ENCODE data around the gene MT1H. TPM values are rescaled to one million over a fixed set of nuclear protein-coding genes. Genes with fewer than 3 reads are reported as not detected.

The MT1H gene
- total and polyA plus RNA-seq, 2 of the 13 experiments (the other 11 are each of a cell fraction or from before 2014, with no cell fraction given): 0.60 TPM; not detected in 1

DNA sequence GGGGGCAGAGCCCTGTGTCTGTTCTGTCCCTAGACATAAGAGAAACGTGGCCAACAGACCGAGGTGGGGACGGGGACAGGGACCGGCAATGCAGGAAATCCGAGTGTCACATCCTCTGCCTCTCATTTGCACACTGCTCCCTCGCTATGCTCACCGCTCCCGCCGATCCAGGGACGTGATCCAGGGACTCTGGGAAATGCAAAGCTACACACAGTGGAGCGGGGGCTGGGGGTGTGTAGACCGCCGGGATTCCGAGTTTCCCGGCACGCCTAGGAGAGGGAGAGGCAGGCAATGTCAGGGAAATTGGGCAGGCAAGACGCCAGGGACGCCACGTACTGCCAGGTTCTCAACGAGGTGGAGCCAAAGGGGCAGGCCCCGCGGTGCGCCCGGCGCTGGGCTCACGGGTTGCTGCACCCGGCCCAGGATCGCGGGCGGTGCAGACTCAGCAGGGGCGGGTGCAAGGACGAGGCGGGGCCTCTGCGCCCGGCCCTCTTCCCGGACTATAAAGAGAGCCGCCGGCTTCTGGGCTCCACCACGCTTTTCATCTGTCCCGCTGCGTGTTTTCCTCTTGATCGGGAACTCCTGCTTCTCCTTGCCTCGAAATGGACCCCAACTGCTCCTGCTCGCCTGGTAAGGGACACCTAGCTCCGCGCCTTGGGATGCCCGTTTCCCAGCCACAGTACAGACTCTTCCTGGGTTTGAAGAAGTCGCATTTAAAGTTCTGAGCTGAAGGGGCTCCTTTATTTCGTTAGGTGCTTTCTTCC lies 12.5 kb downstream of the MT1H start, which contains the start of gene MT1X (continued):
- TF ChIP-seq, protein P1, sequence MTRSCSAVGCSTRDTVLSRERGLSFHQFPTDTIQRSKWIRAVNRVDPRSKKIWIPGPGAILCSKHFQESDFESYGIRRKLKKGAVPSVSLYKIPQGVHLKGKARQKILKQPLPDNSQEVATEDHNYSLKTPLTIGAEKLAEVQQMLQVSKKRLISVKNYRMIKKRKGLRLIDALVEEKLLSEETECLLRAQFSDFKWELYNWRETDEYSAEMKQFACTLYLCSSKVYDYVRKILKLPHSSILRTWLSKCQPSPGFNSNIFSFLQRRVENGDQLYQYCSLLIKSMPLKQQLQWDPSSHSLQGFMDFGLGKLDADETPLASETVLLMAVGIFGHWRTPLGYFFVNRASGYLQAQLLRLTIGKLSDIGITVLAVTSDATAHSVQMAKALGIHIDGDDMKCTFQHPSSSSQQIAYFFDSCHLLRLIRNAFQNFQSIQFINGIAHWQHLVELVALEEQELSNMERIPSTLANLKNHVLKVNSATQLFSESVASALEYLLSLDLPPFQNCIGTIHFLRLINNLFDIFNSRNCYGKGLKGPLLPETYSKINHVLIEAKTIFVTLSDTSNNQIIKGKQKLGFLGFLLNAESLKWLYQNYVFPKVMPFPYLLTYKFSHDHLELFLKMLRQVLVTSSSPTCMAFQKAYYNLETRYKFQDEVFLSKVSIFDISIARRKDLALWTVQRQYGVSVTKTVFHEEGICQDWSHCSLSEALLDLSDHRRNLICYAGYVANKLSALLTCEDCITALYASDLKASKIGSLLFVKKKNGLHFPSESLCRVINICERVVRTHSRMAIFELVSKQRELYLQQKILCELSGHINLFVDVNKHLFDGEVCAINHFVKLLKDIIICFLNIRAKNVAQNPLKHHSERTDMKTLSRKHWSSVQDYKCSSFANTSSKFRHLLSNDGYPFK (CRISPR knock-in tag; IDR thresholded peaks at IDR 0.05; ENCODE audit: borderline replicate concordance): peak; percentile 42; the same call in 1 of the 2 replicates
- TF ChIP-seq KAT8 (CRISPR knock-in tag; IDR thresholded peaks at IDR 0.05) (peak; percentile 72), HNRNPK (IDR thresholded peaks at IDR 0.05; ENCODE audit: low read depth, low read length, poor library complexity, severe bottlenecking) (peak; percentile 30), ZBTB20 (CRISPR knock-in tag; IDR thresholded peaks at IDR 0.05; ENCODE audit: borderline replicate concordance, low read depth) (no peak), ARNTL (CRISPR knock-in tag; IDR thresholded peaks at IDR 0.05) (peak; percentile 77), SMYD3 (CRISPR knock-in tag; IDR thresholded peaks at IDR 0.05) (no peak; the same call in 1 of the 2 replicates), EHMT2 (IDR thresholded peaks at IDR 0.05; ENCODE audit: borderline replicate concordance, low read depth, low read length) (no peak), ZEB1 (IDR thresholded peaks at IDR 0.05; ENCODE audit: insufficient replicate concordance, low read depth) (no peak), ZNF839 (CRISPR knock-in tag; IDR thresholded peaks at IDR 0.05; ENCODE audit: borderline replicate concordance) (peak; percentile 70; the same call in 1 of the 2 replicates), TAF15 (IDR thresholded peaks at IDR 0.05; ENCODE audit: low read depth, low read length, poor library complexity, severe bottlenecking) (peak; percentile 72), ATAD3A (CRISPR knock-in tag; IDR thresholded peaks at IDR 0.05) (no peak), ZNF44 (CRISPR knock-in tag; IDR thresholded peaks at IDR 0.05) (0 out of 2 replicates have a peak, but pooled peaks have one; percentile 68), BRCA1 (CRISPR knock-in tag; IDR thresholded peaks at IDR 0.05) (peak; percentile 50; the same call in 1 of the 2 replicates), SRY (CRISPR knock-in tag; IDR thresholded peaks at IDR 0.05) (peak; percentile 57; the same call in 1 of the 2 replicates), TBX3 (IDR thresholded peaks at IDR 0.05; ENCODE audit: borderline replicate concordance) (no peak), SNAI1 (CRISPR knock-in tag; IDR thresholded peaks at IDR 0.05; ENCODE audit: borderline replicate concordance) (peak; percentile 49; the same call in 1 of the 2 replicates), JUND (CRISPR knock-in tag; IDR thresholded peaks at IDR 0.05) (no peak), SALL2 (CRISPR knock-in tag; IDR thresholded peaks at IDR 0.05) (no peak), REL (CRISPR knock-in tag; conservative IDR thresholded peaks at IDR 0.05) (no peak), HNRNPL (IDR thresholded peaks at IDR 0.05; ENCODE audit: low read depth, low read length) (0 out of 2 replicates have a peak, but pooled peaks have one; percentile 67)
- TF ChIP-seq, protein P2, sequence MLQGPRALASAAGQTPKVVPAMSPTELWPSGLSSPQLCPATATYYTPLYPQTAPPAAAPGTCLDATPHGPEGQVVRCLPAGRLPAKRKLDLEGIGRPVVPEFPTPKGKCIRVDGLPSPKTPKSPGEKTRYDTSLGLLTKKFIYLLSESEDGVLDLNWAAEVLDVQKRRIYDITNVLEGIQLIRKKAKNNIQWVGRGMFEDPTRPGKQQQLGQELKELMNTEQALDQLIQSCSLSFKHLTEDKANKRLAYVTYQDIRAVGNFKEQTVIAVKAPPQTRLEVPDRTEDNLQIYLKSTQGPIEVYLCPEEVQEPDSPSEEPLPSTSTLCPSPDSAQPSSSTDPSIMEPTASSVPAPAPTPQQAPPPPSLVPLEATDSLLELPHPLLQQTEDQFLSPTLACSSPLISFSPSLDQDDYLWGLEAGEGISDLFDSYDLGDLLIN (CRISPR knock-in tag; IDR thresholded peaks at IDR 0.05; ENCODE audit: borderline replicate concordance): no peak
- TF ChIP-seq, protein P3, sequence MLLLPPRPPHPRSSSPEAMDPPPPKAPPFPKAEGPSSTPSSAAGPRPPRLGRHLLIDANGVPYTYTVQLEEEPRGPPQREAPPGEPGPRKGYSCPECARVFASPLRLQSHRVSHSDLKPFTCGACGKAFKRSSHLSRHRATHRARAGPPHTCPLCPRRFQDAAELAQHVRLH (CRISPR knock-in tag; IDR thresholded peaks at IDR 0.05; ENCODE audit: borderline replicate concordance, low read depth): peak; percentile 95
- TF ChIP-seq, protein P4, sequence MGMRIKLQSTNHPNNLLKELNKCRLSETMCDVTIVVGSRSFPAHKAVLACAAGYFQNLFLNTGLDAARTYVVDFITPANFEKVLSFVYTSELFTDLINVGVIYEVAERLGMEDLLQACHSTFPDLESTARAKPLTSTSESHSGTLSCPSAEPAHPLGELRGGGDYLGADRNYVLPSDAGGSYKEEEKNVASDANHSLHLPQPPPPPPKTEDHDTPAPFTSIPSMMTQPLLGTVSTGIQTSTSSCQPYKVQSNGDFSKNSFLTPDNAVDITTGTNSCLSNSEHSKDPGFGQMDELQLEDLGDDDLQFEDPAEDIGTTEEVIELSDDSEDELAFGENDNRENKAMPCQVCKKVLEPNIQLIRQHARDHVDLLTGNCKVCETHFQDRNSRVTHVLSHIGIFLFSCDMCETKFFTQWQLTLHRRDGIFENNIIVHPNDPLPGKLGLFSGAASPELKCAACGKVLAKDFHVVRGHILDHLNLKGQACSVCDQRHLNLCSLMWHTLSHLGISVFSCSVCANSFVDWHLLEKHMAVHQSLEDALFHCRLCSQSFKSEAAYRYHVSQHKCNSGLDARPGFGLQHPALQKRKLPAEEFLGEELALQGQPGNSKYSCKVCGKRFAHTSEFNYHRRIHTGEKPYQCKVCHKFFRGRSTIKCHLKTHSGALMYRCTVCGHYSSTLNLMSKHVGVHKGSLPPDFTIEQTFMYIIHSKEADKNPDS (CRISPR knock-in tag; IDR thresholded peaks at IDR 0.05): no peak

Data from HepG2 (cell line).